T-helper 1 cell treated with Interleukin-12 subunit alpha and Interleukin-12 subunit beta and Interleukin-4 antibody, amounts not matched to agents 30 ng/mL and 1 ng/mL, for 36 hours (primary cell): ENCODE results near the gene PDXDC1. TPM values are rescaled to one million over a fixed set of nuclear protein-coding genes. Genes with fewer than 3 reads are reported as not detected.
"Not testable (repeated sequence)": the region's sequence is repeated elsewhere in the genome, so short reads cannot be mapped to it uniquely, and the experiment has no call there.

Experiments used
- intact Hi-C: fragments of 100-400 bp; cut with micrococcal nuclease; formaldehyde crosslinking; loops from one replicate; pipeline ENCODE4 v1.15.1; 2024
- total RNA-seq: library from RNA; stranded (reverse); gene quantifications from 2 replicates; pipeline ENCODE4 v1.2.3, GENCODE V29; 2022

The PDXDC1 gene
- total RNA-seq, 1 donor from 2014 or later, result 57.8 TPM

- intact Hi-C loops, result not testable (repeated sequence)
Observed at GRCh38 chr16:15062085-15062810, 87.4 kb downstream of the PDXDC1 start.

- intact Hi-C loops, result not testable (repeated sequence)
Observed at GRCh38 chr16:15065961-15066360, 91.1 kb downstream of the PDXDC1 start.

GRCh38 chr16:15066690-15067089 is 91.9 kb downstream of the PDXDC1 start:
- intact Hi-C loops, result not testable (repeated sequence)

- intact Hi-C loops, result not testable (repeated sequence)
Observed at GRCh38 chr16:15071013-15071412, 96.2 kb downstream of the PDXDC1 start.

GRCh38 chr16:15071916-15072769 is 97.3 kb downstream of the PDXDC1 start:
- intact Hi-C loops, result not testable (repeated sequence)

- intact Hi-C loops, result no loop called here
Observed at GRCh38 chr16:15073101-15073500, 98.3 kb downstream of the PDXDC1 start.

- intact Hi-C loops, result not testable (repeated sequence)
Observed at GRCh38 chr16:15076161-15076560, 101.3 kb downstream of the PDXDC1 start.

GRCh38 chr16:15080883-15081282 is 106.1 kb downstream of the PDXDC1 start:
- intact Hi-C loops, result not testable (repeated sequence)

GRCh38 chr16:15082788-15083187 is 108.0 kb downstream of the PDXDC1 start:
- intact Hi-C loops, result not testable (repeated sequence)

- intact Hi-C loops, result loop anchor here (5.0 to 10.0 kb wide), 2 partner anchors 458 to 554 kb away; partner anchors contain the start of genes BFAR, MARF1 and PARN
Observed at GRCh38 chr16:15090663-15091269, 115.9 kb downstream of the PDXDC1 start.

GRCh38 chr16:15093571-15093954 is 118.7 kb downstream of the PDXDC1 start:
- intact Hi-C loops, result loop anchor here (5.0 to 10.0 kb wide), 2 partner anchors 461 to 551 kb away; partner anchors contain the start of genes BFAR, MARF1 and PARN

- intact Hi-C loops, result loop anchor here (1.0 to 10.0 kb wide), 3 partner anchors 38 to 551 kb away; partner anchors contain the start of genes BFAR, MARF1, NTAN1 and PARN
Observed at GRCh38 chr16:15093955-15094827, 119.4 kb downstream of the PDXDC1 start, which contains the start of gene RRN3. Gene RRN3, minus strand, starts transcription at chr16:15094272. Its CDS starts 39 bp downstream, at chr16:15094233.

- intact Hi-C loops, result loop anchor here (10.0 kb wide), 1 partner anchor 548 kb away; the partner anchor contains the start of gene MARF1
Observed at GRCh38 chr16:15096583-15096972, 121.8 kb downstream of the PDXDC1 start.

- intact Hi-C loops, result loop anchor here (10.0 kb wide), 1 partner anchor 545 kb away; the partner anchor contains the start of gene MARF1
Observed at GRCh38 chr16:15099366-15099909, 124.6 kb downstream of the PDXDC1 start.

- intact Hi-C loops, result not testable (repeated sequence)
Observed at GRCh38 chr16:15100372-15100987, 125.7 kb downstream of the PDXDC1 start.

GRCh38 chr16:15127641-15128425 is 153.0 kb downstream of the PDXDC1 start:
- intact Hi-C loops, result not testable (repeated sequence)

GRCh38 chr16:15130256-15130932 is 155.6 kb downstream of the PDXDC1 start:
- intact Hi-C loops, result not testable (repeated sequence)
